NCI-H226 (cell line): Measurements from ENCODE around the gene EPHA2.

Source experiments
- DNase-seq: peaks from one replicate; pipeline ENCODE4 v3.0.0-alpha.2; 2015

EPHA2 gene

DNA sequence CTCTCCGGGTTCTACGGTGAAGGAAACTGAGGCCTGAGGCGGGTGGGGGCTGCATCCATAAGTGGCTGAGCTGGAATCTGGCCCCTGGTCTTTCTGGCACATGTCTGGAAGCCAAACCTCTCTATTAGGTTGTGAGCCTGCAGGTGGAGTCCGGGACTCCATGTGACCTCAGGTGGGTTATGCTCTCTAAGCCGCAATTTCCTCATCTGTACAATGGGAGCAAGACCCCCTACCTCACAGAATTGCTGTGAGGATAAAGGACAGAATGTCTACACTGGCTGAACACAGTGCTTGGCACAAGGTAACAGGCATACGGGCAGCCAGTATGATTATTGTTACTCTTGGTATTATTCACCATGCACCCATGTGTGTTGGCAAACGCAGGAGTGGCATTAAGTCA is 6.7 kb downstream of the EPHA2 start:
- no peak for DNase-seq

GRCh38 chr1:16148329-16149092 is 7.4 kb downstream of the EPHA2 start:
- DNase-seq = no peak

DNA sequence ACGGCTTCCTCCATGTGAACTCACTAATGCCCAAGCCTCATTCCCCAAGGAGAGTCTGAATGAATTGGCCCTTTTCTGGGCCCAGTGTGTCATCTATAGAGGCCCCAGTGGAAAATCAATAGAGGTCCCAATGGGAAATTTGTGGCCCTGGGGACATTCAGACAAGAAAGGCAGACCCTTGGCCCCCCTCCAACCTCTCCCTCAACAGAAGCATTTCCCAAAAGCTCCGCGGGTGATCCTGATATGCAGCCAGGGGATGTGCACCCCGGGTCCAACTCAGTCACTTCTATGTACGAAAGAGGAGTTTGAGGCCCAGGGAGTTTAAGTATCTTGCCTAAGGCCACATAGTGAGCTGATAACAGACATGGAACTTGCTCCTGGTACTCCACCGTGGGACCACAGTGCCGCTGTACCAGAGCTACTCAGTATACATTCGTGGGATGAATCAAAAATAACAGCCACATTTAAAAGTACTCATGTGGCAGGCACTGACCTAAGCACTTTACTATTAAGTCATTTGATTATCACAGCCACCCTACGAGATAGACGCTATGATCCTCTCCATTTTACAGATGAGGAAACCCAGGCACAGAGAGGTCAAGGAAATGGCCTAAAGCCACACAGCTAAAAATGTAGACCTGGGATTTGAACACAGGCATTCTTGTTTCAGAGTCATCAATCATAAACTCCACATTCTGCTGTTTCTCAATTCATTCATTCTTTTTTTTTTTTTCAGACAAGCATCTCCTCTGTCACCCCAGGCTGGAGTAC is 8.5 kb downstream of the EPHA2 start:
- DNase-seq = no peak

DNA sequence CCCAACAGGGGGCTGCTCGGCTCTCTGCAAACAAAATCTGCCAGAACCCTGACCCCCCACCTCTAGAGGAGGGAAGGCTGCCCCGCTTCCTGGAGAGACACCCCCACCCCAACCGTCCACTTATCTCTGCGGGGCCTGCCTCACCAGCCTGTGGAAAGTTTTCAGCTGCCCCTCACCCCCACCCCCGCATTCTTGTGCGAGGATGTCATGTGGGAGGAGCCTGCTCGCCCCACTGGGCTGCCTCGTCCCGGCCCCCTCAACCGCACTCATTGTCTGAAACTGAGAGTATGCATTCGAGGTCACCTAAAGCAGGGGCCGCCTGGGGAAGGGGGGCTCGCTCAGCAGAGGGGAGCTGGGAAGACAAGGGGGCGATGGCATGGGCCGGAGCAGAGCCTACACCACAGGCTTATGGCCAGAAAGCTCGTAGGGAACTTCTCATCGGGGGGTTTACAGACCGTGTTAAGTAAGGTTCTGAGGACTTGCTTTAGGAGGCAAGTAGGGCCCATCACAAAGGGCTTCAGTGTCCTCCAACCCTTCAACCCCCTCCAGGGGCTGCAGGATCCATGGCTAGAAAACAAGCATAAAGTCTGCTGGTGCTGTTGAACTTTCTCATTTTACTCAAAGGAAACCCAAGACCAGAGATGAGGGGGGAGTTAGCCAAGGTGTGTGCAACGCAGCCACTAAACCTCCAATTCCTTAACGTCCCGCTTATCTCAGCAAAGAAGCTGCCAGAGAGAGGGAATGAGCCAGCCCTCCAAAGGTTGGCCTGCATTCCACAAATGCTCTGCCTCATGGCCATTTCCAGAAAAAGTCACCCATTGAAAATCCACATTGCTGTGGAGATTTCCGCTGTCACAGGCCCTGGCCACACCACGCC is 9.4 kb downstream of the EPHA2 start:
- peak; percentile 94 for DNase-seq

GRCh38 chr1:16145662-16146278 is 10.1 kb downstream of the EPHA2 start:
- peak; percentile 91 for DNase-seq

GRCh38 chr1:16145030-16145661 is 10.7 kb downstream of the EPHA2 start:
- peak; percentile 95 for DNase-seq

DNA sequence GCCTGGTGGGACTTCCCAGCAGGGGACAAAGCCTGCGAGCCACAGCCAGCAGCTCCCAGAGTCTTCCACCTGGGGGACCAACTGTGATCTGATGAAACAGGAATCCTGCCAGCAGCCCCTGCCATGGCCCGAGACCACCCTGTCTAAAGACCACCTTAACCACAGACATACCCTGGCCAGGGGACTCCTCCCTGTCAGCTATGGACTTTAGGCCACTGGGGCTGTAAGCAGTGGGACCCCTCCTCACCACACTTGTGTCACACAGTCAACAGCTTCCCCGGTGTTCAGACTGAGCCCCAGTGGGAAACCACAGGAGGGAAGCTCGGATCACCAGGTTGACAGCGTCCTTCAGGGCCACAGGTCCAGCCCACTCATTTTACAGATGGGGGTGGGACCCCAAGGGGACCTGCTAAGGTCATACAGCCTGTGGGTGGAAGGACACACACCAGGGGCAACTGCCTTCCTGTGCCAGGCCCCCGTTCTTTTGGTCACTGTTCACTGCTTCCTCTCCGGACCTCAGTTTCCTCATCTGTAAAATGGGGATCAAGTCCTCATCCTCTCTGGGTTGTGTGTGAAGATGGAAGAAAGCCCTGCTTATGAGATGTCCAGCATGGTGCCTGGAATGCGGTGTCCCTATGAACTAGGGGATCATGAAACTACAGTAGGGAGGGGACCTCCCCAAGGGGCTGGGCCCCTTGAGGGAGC is 11.4 kb downstream of the EPHA2 start:
- DNase-seq = no peak

DNA sequence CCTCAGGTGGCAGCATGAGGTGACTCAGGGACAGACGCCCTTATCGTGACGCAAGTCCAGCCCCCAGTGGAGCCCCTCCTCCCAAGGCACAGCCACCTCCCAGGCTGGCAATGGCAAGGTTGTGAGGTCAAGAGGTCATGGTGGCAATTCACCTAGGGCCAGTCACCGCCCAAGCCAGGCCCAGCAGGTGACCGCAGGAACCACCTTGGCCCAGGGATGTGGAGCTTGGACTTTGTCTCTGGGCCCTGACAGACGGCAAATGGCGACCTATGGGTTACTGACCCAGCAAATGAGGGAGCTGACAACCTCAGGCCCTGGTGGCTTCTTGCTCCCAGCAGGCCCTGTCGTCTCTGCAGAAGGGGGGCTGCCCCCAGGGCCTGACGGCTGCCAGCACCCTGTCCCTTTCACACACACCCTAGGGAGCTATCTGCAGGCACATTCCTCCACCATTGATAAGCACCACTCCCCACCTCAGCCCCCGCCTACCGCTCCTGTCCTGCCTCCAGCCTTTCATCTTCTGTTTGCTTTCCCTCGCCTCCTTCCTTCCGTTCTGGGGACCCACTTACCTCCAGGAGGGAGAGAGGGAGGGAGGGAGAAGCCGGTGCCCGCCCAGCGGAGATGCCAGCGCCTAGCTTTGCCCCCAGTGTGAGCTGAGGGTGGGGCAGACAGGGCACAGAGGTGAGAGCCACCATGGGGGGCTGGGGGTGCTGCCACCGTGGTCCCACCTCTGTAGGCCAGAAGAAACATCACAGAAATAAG is 12.1 kb downstream of the EPHA2 start:
- peak; percentile 93 for DNase-seq

DNA sequence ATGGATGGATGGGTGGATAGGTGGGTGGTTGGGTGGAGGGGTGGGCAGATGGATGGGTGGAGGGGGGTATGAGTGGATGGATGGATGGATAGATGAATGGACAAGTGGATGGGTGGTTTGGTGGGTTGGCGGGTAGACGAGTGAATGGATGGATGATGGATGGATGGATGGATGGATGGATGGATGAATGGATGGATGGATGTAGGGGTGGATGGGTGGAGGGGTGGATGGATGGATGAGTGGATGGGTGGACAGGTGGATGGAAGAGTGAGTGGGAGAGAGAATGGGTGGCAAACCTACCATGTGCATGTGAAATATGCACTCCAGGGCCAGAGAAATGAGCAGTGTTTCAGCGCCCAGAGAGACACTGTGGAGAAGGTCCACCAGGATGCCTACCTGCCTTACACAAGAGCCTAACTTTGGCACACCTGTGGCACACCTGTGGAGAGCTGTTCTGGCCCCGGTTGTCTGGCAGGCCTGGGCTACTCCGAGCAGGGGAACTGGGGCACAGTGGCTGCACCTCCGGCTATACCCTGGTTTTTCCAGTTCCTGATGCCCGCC is 12.8 kb downstream of the EPHA2 start:
- no peak for DNase-seq

DNA sequence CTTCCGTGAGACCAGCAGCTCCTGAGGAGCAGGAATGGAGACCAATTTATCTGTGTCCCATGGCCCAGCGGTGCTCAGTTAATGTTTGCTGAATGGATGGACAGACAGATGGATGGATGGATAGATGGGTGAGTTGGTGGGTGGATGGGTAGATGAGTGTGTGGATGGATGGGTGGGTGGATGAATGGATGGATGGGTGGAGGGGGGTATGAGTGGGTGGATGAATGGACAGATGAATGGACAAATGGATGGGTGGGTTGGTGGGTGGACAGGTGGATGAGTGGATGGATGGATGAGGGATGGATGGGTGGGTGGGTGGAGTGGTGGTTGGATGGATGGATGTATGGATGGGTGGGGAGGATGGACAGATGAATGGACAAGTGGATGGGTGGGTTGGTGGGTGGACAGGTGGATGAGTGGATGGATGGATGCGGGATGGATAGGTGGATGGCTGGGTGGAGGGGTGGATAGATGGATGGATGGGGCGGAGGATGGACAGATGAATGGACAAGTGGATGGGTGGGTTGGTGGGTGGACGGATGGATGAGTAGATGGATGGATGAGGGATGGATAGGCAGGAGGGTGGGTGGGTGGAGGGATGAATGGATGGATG is 13.4 kb downstream of the EPHA2 start:
- no peak for DNase-seq

GRCh38 chr1:16141573-16142336 is 14.1 kb downstream of the EPHA2 start:
- peak; percentile 37 for DNase-seq

DNA sequence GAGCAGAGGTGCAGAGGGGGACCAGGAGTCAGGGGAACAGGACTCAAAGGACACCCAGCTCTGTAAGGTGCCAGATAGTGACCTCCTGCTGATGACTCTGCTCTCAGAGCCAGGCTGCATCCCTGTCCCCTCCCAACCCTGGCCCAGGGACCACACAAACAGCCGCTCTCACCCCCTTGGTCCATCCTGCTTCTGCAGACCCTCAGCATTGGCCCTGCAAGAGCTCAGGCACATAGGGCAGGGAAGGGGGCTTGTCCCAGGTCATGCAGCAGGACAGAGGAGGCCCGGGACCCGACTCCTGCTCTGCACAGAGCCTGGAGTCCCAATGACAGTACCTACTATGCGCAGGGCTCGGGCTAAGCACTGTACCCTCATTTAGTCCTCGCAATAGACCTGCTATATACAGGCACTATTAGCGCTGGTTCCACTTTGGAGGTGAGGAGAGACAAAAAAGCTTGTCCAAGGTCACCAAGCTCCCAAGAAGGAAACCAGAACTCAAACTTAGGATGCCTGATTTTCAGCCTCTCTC is 15.7 kb downstream of the EPHA2 start:
- DNase-seq = no peak

DNA sequence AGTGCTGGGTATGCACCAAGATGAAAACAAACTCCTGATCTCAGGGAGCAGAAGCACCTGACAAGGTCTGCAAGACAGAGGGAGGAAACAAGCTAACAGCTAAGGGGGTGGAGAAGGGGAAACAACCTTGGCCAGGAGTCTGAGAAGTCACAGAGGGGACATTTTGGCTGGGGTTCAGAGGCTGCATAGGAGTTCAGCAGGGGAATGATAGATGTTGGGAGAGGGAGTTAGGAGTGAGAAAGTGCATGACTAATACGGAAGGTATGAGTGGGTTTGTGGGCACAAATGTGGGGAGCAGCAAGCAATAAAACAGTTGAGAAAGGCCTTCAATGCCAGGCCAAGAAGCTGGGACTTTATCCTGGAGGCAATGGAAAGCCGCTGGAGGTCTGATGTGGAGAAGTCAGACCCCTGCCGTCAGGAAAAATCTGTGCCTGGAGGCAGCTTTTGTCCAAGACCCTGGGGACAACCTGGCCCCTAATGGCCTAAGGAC is 16.4 kb downstream of the EPHA2 start:
- DNase-seq = peak; percentile 94

DNA sequence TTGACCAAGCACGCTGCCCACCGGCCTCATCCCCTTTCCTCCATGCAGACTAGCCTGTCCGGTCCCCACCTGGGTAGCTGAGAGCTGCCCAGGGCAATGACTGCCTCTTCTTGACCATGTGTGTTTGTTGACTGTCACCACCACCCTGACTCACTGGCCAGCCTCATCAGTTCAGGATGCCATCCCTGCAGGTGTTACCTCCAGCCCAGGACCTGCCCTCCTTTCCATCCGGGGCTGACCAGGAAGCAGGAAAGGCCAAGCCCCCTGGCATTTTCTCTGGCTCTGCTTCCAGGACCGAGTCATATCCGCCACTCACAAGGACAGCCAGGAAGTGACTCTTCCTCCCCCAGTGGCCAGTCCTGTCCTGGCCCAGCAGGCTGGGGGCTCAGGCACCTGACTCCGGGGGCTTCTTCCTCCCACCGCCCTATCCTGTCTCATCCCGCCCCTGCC is 17.1 kb downstream of the EPHA2 start:
- peak; percentile 54 for DNase-seq

- DNase-seq = no peak
Measured at GRCh38 chr1:16137890-16138467, 17.9 kb downstream of the EPHA2 start.

DNA sequence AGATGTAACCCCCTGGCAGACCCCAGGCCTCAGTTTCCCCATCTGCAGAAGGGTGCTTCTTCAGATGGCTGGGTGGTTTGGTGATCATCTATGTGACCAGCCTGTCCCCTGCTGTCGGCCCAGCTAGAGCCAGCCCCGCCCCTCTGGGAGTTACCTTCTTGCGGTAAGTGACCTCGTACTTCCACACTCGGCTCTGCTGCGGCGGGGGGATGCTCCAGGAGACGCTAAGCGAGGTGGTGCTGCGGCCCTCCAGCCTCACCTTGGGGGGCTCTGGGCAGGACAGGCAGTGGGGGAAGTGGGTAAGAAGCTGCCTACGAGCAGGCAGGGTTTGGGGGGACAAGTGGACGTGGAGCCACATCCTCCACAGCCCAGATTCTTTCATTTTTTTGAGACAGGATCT is 20.4 kb downstream of the EPHA2 start:
- no peak for DNase-seq

- no peak for DNase-seq
Measured at GRCh38 chr1:16134906-16135305, 21.0 kb downstream of the EPHA2 start.

- DNase-seq = no peak
Measured at GRCh38 chr1:16134066-16134801, 21.6 kb downstream of the EPHA2 start.
